Measurements from ENCODE around the gene SRPX. TPM values are rescaled to one million over a fixed set of nuclear protein-coding genes. Genes with fewer than 3 reads are reported as not detected.

SRPX gene
- total RNA-seq, 4 donors from 2014 or later, result 26.6 to 117 (median 84.0) TPM

GRCh38 chrX:38129366-38129765, 91.3 kb downstream of the SRPX start:
- Histone ChIP-seq H3K9me3 (no peaks in the 10 kb centered on the region), H3K27me3 (no peaks in the 10 kb centered on the region), H3K27ac (no peak overlapping the region), H3K36me3 (no peaks in the 10 kb centered on the region), H3K4me1 (no peaks in the 10 kb centered on the region), H3K4me3 (no peak overlapping the region)
- ATAC-seq, result no peak
- TF ChIP-seq POLR2A (IDR thresholded peaks at IDR 0.05) (no peak), POLR2AphosphoS5 (IDR thresholded peaks at IDR 0.05) (no peak), CTCF (IDR thresholded peaks at IDR 0.05) (no peak), EP300 (IDR thresholded peaks at IDR 0.05) (no peak)

GRCh38 chrX:38127961-38128360, 92.7 kb downstream of the SRPX start:
- WGBS, 2 donors (ENCODE audit: low coverage in 1 of 2), result 100% methylated on average over 1 of the region's 1 CpG; no CpG with 5 or more reads in 1 of the 2 donors
- ATAC-seq, result no peak
- Histone ChIP-seq H3K4me1 (no peaks in the 10 kb centered on the region), H3K36me3 (no peaks in the 10 kb centered on the region), H3K27me3 (no peaks in the 10 kb centered on the region), H3K9me3 (no peaks in the 10 kb centered on the region), H3K27ac (no peak overlapping the region), H3K4me3 (no peak overlapping the region)
- TF ChIP-seq CTCF (IDR thresholded peaks at IDR 0.05) (no peak), POLR2AphosphoS5 (IDR thresholded peaks at IDR 0.05) (no peak), POLR2A (IDR thresholded peaks at IDR 0.05) (no peak), EP300 (IDR thresholded peaks at IDR 0.05) (no peak)

DNA sequence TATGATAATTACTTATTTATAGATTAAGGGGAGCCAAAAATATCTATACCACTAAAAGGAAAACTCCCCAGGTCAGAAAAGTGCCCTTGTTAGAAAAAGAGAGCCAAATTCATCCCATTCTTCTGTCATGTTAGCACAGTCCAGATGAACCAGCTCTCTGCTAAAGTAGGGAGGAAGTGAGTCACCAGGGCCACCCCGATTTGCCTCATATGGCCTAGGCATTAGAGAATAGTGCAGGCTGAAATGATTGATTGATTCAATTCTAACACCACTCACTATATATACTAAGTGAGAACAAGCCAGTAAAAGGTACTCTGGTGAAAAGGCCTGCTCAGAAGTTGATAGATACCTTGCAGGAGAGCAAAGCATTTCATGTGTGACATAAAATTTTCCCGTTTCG, 94.5 kb downstream of the SRPX start:
- no peak for ATAC-seq
- WGBS, 2 donors (ENCODE audit: low coverage in 1 of 2), result 72% methylated on average over 3 of the region's 3 CpGs; no CpG with 5 or more reads in 1 of the 2 donors
- no peaks in the 10 kb centered on the region for H3K27me3 ChIP-seq
- H3K36me3 ChIP-seq, result no peaks in the 10 kb centered on the region
- no peaks in the 10 kb centered on the region for H3K4me1 ChIP-seq
- H3K9me3 ChIP-seq, result no peaks in the 10 kb centered on the region
- TF ChIP-seq POLR2AphosphoS5 (IDR thresholded peaks at IDR 0.05) (no peak), POLR2A (IDR thresholded peaks at IDR 0.05) (no peak)
- H3K27ac ChIP-seq, result no peak overlapping the region
- H3K4me3 ChIP-seq, result no peak overlapping the region

GRCh38 chrX:38124000-38124399, 96.7 kb downstream of the SRPX start:
- TF ChIP-seq POLR2AphosphoS5 (IDR thresholded peaks at IDR 0.05) (no peak), CTCF (IDR thresholded peaks at IDR 0.05) (no peak), EP300 (IDR thresholded peaks at IDR 0.05) (no peak), POLR2A (IDR thresholded peaks at IDR 0.05) (no peak)
- Histone ChIP-seq H3K9me3 (no peaks in the 10 kb centered on the region), H3K4me3 (no peak overlapping the region), H3K27me3 (no peaks in the 10 kb centered on the region), H3K36me3 (no peaks in the 10 kb centered on the region), H3K4me1 (no peaks in the 10 kb centered on the region), H3K27ac (no peak overlapping the region)
- WGBS, 2 donors (ENCODE audit: low coverage in 1 of 2), result 40 to 44% methylated on average over 1 of the region's 1 CpG
- no peak for ATAC-seq

DNA sequence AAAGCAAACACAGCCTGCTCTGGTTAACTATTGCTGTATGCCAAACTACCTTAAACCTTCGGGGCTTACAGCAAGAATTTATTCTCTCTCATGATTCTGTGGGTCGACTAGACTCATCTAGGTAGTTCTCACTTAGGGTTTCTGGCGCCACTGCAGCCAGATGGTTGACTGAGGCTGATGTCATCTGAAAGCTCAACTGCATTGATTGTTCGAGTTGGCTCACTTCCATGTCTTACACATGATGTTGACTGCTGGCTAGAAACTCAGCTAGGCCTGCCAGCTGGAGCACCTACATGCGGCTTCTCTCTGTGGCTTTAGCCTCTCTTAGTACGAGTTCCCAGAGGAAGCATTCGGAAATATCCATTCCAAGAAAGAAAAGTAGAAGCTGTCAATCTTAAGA, 103.2 kb downstream of the SRPX start:
- ATAC-seq, result no peak

More for the DNA sequence above, 103.2 kb downstream of the SRPX start:
- H3K4me3 ChIP-seq, result no peak overlapping the region
- H3K36me3 ChIP-seq, result no peaks in the 10 kb centered on the region
- 53 to 67% methylated on average over 1 to 6 of the region's 7 CpGs for WGBS, 2 donors (ENCODE audit: low coverage in 1 of 2)
- no peaks in the 10 kb centered on the region for H3K27me3 ChIP-seq
- no peaks in the 10 kb centered on the region for H3K9me3 ChIP-seq
- no peak overlapping the region for H3K27ac ChIP-seq
- TF ChIP-seq POLR2A (IDR thresholded peaks at IDR 0.05), result no peak
- no peak for TF ChIP-seq POLR2AphosphoS5 (IDR thresholded peaks at IDR 0.05)
- no peak for TF ChIP-seq CTCF (IDR thresholded peaks at IDR 0.05)
- no peak for TF ChIP-seq EP300 (IDR thresholded peaks at IDR 0.05)
- no peaks in the 10 kb centered on the region for H3K4me1 ChIP-seq
